Left lung (tissue), 10 donors: ENCODE data around the gene PPIA. TPM values are rescaled to one million over a fixed set of nuclear protein-coding genes. Genes with fewer than 3 reads are reported as not detected.

Source experiments
- ATAC-seq: fragments of 200-7000 bp; cut with Tn5 transposase; one replicate; pipeline ENCODE4 v1.9.1; 2020; ENCODE audit warnings: moderate library complexity
- DNase-seq, 4 donors: peaks; one replicate each; pipeline ENCODE4 v3.0.0-alpha.2; 2013 to 2020
- H3K27ac ChIP-seq, 2 donors: fragments of 200-600 bp; sonication (generic) in 1 of 2; one replicate each; pipeline versions ENCODE4 v1.5.0 to v1.8.0; 2020 to 2021
- H3K27me3 ChIP-seq, 2 donors: fragments of 200-600 bp; sonication (generic) in 1 of 2; one replicate each; pipeline versions ENCODE4 v1.5.0 to v1.8.0; 2020 to 2021
- H3K36me3 ChIP-seq, 2 donors: fragments of 200-600 bp; sonication (generic) in 1 of 2; one replicate each; pipeline versions ENCODE4 v1.5.0 to v1.8.0; 2020 to 2021
- H3K4me1 ChIP-seq, 2 donors: fragments of 200-600 bp; one replicate each; pipeline ENCODE4 v1.8.0; 2021
- H3K4me3 ChIP-seq, 2 donors: fragments of 200-600 bp; sonication (generic) in 1 of 2; one replicate each; pipeline versions ENCODE4 v1.5.0 to v1.8.0; 2020 to 2021; ENCODE audit warnings: mild to moderate bottlenecking in 1 of 2
- H3K9me3 ChIP-seq, 2 donors: fragments of 200-600 bp; sonication (generic) in 1 of 2; one replicate each; pipeline versions ENCODE4 v1.5.0 to v1.8.0; 2020 to 2021
- CTCF ChIP-seq, 2 donors: fragments of 200-600 bp; sonication (generic) in 1 of 2; IDR thresholded peaks; one replicate each; pipeline versions ENCODE4 v1.5.0 to v1.8.0; 2021; ENCODE audit warnings: antibody characterized with exemption in 2 of 2
- intact Hi-C, 2 donors: fragments of 100-400 bp; cut with DNase I; formaldehyde crosslinking; loops; one replicate each; pipeline versions ENCODE4 v1.11.2 to v1.14.2; 2022
- polyA plus RNA-seq, 6 donors: library from polyadenylated mRNA; unstranded; fragments of 120-200 nt; gene quantifications; one replicate each; pipeline ENCODE4 v1.2.1, GENCODE V29; 2013; ENCODE audit not compliant: insufficient read length in 6 of 6
- total RNA-seq, 2 donors: library from RNA; stranded (reverse); fragmentation: NEBNext Ultra II Directional; extraction: Animal tissue kit (Norgen Biotek cat#: 25700); gene quantifications; one replicate each; pipeline ENCODE4 v1.2.1, GENCODE V29; 2021
- donor health status: DM: no; HTN: yes; CAD: no.
- donor health status: DM: no; HTN: no; CAD: no.

The PPIA gene
- total and polyA plus RNA-seq, 8 donors = 1,038 to 1,630 (median 1,098) TPM

- H3K9me3 ChIP-seq = no peaks in the 10 kb centered on the region
- H3K36me3 ChIP-seq = peaks cover 0 to 100% of the 10 kb centered on the region in 2 donors
- H3K27ac ChIP-seq = no peak overlapping the region
- DNase-seq (no peak), ATAC-seq (no peak)
- peaks cover 2 to 6% of the 10 kb centered on the region in 2 donors for H3K4me1 ChIP-seq
- no peak for TF ChIP-seq CTCF (IDR thresholded peaks at IDR 0.05)
- H3K4me3 ChIP-seq = no peak overlapping the region
- intact Hi-C loops = no loop called here
- no peaks in the 10 kb centered on the region for H3K27me3 ChIP-seq
Measured at GRCh38 chr7:44762726-44763522, 33.6 kb upstream of the PPIA start.

- TF ChIP-seq CTCF (IDR thresholded peaks at IDR 0.05) = no peak
- no peak for DNase-seq
- Histone ChIP-seq H3K9me3 (no peaks in the 10 kb centered on the region), H3K36me3 (peaks cover 0 to 91% of the 10 kb centered on the region in 2 donors), H3K27ac (no peak overlapping the region), H3K27me3 (no peaks in the 10 kb centered on the region), H3K4me1 (peaks cover 11 to 17% of the 10 kb centered on the region in 2 donors), H3K4me3 (no peak overlapping the region)
- intact Hi-C loops = no loop called here
- no peak for ATAC-seq
Measured at GRCh38 chr7:44764081-44764480, 32.4 kb upstream of the PPIA start.

GRCh38 chr7:44764665-44765578 is 31.6 kb upstream of the PPIA start:
- no peak for TF ChIP-seq CTCF (IDR thresholded peaks at IDR 0.05)
- no peak for DNase-seq
- Histone ChIP-seq H3K4me3 (no peak overlapping the region), H3K9me3 (no peaks in the 10 kb centered on the region), H3K27ac (no peak overlapping the region), H3K4me1 (peaks cover 15 to 26% of the 10 kb centered on the region in 2 donors), H3K27me3 (no peaks in the 10 kb centered on the region), H3K36me3 (peaks cover 0 to 82% of the 10 kb centered on the region in 2 donors)
- intact Hi-C loops = no loop called here
- ATAC-seq = no peak

GRCh38 chr7:44765579-44766415 is 30.7 kb upstream of the PPIA start:
- no peak for ATAC-seq
- H3K4me1 ChIP-seq = peaks cover 20 to 34% of the 10 kb centered on the region in 2 donors
- no peak for TF ChIP-seq CTCF (IDR thresholded peaks at IDR 0.05)
- H3K4me3 ChIP-seq = no peak overlapping the region
- no peaks in the 10 kb centered on the region for H3K27me3 ChIP-seq
- DNase-seq = no peak
- H3K9me3 ChIP-seq = no peaks in the 10 kb centered on the region
- peaks cover 0 to 74% of the 10 kb centered on the region in 2 donors for H3K36me3 ChIP-seq
- H3K27ac ChIP-seq = no peak overlapping the region
- intact Hi-C loops = no loop called here
